HG02623 (cell line): ENCODE data around the gene HIBADH.
"Not testable (repeated sequence)": the region's sequence is repeated elsewhere in the genome, so short reads cannot be mapped to it uniquely, and the experiment has no call there.

ENCODE experiments used
- ATAC-seq: cut with Tn5 transposase; IDR thresholded peaks from one replicate; pipeline ENCODE4 v1.9.1; 2021; ENCODE audit warnings: moderate library complexity; ENCODE audit not compliant: unreplicated experiment

Gene HIBADH

DNA sequence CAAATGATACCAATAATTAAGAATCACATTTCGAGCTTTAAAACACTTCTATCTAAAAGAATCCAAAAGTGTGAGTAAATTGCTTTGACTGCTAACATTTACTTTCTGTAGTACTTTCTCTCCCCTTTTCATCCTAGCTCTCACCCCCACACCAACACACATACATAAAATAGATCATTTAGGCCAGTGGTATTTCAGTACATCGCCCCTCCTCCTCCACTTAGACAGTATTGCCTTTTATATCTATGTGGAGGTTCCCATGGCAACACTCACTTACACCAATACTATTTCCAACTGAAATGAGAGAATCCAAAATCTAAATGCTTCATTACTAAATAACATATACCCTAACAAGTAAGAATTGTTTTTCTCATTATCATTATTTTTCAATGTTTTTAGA lies 58.9 kb downstream of the HIBADH start:
- ATAC-seq, result no peak

DNA sequence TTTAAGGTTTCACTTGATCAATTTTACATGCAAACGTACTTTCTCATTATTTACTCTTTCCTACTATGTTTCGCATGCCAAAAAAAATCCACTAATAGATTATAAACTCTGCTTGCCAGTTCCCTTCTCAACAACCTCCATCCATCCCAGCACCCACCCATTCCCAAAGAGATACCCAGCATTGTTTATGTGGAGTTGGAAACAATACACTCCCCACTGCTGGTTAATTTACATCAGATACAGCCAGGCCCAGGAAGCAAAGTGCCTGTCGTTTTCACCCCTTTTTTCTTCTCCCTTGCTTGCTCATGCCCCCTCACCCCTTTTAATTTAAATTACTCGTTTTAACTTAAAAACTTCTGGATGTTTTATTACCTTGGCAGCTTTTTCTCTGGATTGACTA lies 59.9 kb downstream of the HIBADH start:
- ATAC-seq, result no peak

- no peak for ATAC-seq
Observed at GRCh38 chr7:27601217-27601616, 61.5 kb downstream of the HIBADH start.

DNA sequence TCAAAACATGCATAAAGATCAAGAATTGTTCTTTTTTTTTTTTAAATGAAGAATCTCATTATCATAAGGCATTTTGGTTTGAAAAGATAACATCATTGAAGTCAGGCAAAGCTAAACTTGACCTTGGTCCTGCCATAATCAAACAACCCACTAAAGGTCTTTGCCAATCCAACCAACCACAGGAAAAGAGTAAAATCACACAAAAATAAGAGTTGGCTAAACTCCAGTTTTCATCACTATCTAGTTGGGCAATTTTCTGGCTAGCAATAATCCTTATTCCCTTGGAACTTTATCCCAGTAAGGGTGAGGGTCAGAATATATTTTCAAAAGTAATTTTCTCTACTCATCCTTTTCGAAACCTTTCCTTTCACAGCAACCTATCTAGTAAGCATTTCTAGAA lies 62.4 kb downstream of the HIBADH start:
- no peak for ATAC-seq

GRCh38 chr7:27595009-27595408 lies 67.7 kb downstream of the HIBADH start:
- ATAC-seq, result no peak

DNA sequence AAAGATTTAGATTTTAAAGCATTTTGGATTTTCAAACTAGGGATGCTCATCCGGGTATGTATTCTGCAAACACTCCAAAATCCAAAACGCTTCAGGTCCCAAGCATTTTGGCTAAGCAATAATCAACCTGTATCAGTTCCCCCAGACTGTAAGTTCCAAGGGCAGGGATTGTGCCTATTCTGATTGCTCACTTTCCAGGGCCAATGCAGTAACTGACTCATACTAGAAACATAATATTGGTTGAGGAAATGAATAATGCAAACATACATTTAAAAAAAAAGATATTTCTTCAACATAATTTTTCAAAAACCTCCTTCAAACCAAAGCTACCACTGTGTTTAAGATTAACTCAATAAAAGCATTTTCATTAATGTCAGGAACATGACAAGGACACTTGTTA lies 69.5 kb downstream of the HIBADH start:
- ATAC-seq, result no peak

GRCh38 chr7:27590416-27590815 lies 72.3 kb downstream of the HIBADH start:
- no peak for ATAC-seq

DNA sequence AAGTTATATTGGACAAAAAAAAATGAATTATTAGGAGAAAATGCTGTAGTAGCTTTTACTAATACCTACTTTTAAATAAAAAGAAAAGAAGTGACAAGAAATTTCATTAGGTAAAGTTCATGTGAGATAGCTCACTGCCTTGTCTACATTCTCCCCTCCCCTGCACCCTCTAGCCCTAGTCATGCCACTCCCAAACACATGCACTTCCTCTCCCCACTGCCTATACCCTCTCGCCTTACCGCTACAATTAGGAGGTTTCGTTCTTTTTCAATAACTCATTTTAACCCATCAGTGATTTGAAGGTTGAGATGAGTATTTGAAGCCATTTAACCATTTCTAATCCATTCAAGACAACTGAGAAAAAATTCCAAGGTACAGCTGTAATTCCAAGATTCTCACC lies 75.3 kb downstream of the HIBADH start:
- no peak for ATAC-seq

DNA sequence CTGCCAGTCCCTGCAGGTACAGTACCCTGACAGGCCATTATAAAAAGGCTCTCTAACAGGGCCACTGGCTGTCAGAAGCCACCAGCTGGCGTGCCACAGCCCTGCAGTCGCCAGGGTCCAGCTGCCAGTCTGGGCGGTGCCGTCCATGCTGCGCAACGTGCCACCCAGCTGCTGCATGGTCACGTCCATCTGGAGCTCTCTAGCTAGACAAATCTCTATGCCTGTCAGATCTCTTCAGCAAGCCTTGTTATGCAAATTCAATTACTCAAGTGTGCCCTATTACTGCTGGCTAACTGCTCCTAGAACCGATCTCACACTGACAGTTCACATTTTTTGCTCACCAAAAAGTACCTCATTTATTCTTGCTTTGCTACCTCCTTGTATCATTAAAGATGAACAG lies 75.9 kb downstream of the HIBADH start:
- ATAC-seq, result peak; percentile 90

DNA sequence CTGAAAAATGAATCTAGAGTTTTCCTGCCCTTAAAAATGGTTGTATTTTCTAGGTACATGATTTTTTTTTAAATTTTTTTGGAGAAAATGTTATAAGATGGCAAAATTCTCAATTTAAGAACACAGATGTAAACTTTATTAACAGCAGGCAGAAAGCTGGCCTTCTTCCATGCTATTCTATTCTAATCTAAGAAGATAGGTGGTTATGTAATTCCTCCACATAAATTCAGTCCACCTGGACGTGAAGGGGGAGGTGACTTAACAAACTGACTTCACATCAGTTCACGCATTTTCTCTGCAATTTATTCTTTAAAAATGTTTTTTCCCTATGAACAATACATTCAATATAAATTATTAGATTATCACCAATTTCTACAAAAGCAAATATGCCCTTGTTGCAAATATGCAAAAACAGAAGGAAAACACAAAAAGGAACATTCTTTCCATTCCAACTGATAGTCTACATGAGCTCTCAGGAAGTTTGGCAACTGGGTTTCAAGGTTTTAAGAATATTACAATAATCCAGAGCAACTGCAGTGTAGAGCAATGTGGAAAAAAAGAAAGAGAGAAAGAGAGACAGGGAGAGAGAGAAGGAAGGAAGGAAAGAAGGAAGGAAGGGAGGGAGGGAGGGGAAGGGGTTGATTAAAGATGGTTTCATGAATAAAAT lies 76.8 kb downstream of the HIBADH start:
- no peak for ATAC-seq

GRCh38 chr7:27581906-27582305 lies 80.8 kb downstream of the HIBADH start:
- no peak for ATAC-seq

DNA sequence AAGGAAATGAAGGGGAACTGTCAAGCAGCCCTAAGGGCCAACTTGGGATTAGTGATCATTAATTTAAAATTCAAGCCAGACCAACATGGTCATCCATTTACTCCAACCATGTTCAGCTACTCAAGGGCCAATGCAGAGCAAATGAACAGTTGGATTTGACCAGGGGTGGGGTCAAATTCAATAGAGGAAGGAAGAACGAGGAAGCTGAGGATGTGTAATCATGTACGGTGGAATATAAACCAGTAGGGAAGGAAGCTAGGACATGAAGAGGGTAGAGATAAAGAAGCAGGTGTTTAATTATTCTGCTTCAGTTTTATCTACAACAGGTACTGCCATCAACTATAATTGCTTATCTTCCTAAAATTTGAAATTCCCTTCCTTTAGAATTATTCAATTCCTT lies 81.6 kb downstream of the HIBADH start:
- ATAC-seq, result no peak

GRCh38 chr7:27579565-27579964 lies 83.1 kb downstream of the HIBADH start:
- ATAC-seq, result no peak

- ATAC-seq, result not testable (repeated sequence)
Observed at GRCh38 chr7:27578169-27578568, 84.5 kb downstream of the HIBADH start.

DNA sequence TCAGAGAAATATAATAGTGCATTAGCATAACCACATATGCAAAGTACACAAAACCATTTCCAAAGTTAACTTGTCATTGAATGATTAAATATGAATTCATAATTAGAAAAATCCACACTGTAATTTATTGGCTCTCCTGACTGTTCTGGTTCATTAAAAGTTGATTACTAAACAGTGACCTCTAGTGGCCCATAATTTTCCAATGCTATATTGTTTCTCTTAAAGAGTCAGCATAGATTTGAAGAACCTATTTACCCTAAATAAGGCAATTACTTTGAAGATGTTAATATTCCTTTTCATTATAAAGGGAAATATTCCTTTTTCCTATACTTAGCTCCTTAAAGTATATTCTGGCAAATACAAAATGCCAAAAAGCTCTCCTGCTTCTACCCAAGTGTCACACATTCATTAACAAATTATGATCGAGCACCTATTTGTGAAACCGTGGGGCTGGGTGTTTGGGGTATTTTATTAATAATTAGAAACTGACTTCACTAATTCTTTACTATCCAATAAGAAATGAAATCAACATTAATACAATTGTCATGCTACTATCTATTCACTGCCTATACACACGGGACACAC lies 86.2 kb downstream of the HIBADH start:
- no peak for ATAC-seq

DNA sequence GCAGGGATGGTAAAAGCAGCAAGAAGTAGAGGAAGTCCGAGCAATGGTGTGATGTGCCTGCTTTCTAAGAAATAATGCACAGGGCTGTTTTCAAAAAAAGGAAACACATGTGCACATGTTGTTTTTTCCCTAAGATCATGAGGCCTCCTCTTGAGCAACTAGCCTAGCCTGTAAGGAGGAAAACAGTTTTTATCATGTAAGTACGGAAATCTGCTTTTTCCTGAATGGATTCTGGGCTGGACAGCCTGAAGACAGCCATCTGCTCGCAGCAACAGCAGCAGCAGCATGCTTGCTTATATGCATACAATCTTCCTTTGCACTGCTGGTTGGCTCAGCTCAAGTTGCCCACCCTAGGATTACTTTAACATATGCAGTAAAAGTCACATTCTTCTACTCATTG lies 87.1 kb downstream of the HIBADH start:
- no peak for ATAC-seq

DNA sequence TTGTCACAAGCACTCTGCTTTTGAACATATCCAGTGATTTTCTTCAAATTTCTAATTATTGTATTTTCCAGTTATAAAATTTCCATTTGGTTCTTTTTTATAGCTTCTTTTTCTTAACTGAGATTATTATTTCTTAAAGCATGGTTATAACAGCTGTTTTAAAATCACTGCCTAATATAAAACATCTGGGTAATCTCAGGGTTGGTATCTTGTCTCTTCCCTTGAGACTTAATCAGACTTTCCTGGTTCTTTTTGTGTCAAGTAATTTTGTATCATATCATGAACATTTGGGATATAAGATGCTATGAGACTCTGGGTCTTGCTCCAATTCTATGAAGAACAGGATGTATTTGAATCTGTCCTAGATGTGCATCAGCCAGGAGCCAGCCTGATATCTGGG lies 93.6 kb downstream of the HIBADH start:
- ATAC-seq, result no peak

- ATAC-seq, result no peak
Observed at GRCh38 chr7:27567266-27567665, 95.4 kb downstream of the HIBADH start.

GRCh38 chr7:27564881-27565482 lies 97.7 kb downstream of the HIBADH start:
- ATAC-seq, result no peak

GRCh38 chr7:27560706-27561235 lies 101.9 kb downstream of the HIBADH start:
- no peak for ATAC-seq

DNA sequence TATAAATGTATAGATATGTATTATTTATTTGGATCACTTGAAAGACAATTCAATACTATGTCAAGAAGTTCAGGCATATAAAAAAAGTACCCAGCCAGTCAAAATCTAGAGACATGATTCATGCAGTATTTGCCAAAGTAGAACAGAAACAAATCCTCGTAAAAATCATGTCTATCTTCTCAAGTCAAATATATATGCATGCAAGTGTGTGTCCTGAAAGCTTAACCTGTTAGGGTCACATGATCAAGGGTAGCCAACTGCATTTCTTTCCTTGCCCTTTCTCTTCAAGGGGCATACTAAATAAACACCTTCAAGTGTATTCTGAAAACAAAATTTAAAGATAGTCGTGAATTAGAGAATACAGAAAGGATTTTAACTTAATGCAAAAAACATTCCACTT lies 107.0 kb downstream of the HIBADH start:
- no peak for ATAC-seq

GRCh38 chr7:27554826-27555225 lies 107.9 kb downstream of the HIBADH start:
- no peak for ATAC-seq
